HuH-7 (cell line): ENCODE data around the gene TSHZ1.
A peak's percentile ranks its signal among the peaks of the same experiment; 100 is the strongest.

ENCODE experiments used
- DNase-seq: peaks from one replicate; pipeline ENCODE4 v3.0.0; 2011; ENCODE audit warnings: low spot score

The TSHZ1 gene

GRCh38 chr18:75210274-75211001, at the start of gene TSHZ1:
Gene TSHZ1 (plus strand): TSS chr18:75210797. CDS start chr18:75211877, 1,080 bp downstream.
- peak; percentile 78 for DNase-seq

- peak; percentile 47 for DNase-seq
Observed at GRCh38 chr18:75161256-75162028, 49.2 kb upstream of the TSHZ1 start.

- no peak for DNase-seq
Observed at GRCh38 chr18:75162467-75162866, 48.1 kb upstream of the TSHZ1 start.

GRCh38 chr18:75162978-75163377, 47.6 kb upstream of the TSHZ1 start:
- no peak for DNase-seq

- no peak for DNase-seq
Observed at GRCh38 chr18:75163736-75164135, 46.9 kb upstream of the TSHZ1 start.

- no peak for DNase-seq
Observed at GRCh38 chr18:75164479-75164878, 46.1 kb upstream of the TSHZ1 start.

GRCh38 chr18:75165926-75166325, 44.7 kb upstream of the TSHZ1 start:
- no peak for DNase-seq

GRCh38 chr18:75167137-75167536, 43.5 kb upstream of the TSHZ1 start:
- DNase-seq = no peak

GRCh38 chr18:75167759-75168618, 42.6 kb upstream of the TSHZ1 start:
- DNase-seq = no peak

GRCh38 chr18:75168619-75169018, 42.0 kb upstream of the TSHZ1 start:
- no peak for DNase-seq

GRCh38 chr18:75169411-75169810, 41.2 kb upstream of the TSHZ1 start:
- no peak for DNase-seq

GRCh38 chr18:75170022-75170789, 40.4 kb upstream of the TSHZ1 start:
- DNase-seq = peak; percentile 15

- DNase-seq = no peak
Observed at GRCh38 chr18:75170916-75171315, 39.7 kb upstream of the TSHZ1 start.

GRCh38 chr18:75172299-75173124, 38.1 kb upstream of the TSHZ1 start:
- DNase-seq = no peak

- DNase-seq = peak; percentile 52
Observed at GRCh38 chr18:75173125-75173432, 37.5 kb upstream of the TSHZ1 start.

- no peak for DNase-seq
Observed at GRCh38 chr18:75173738-75174137, 36.9 kb upstream of the TSHZ1 start.

- no peak for DNase-seq
Observed at GRCh38 chr18:75176849-75177248, 33.7 kb upstream of the TSHZ1 start.

- DNase-seq = no peak
Observed at GRCh38 chr18:75178376-75178775, 32.2 kb upstream of the TSHZ1 start.

GRCh38 chr18:75179819-75180600, 30.6 kb upstream of the TSHZ1 start:
- no peak for DNase-seq

- no peak for DNase-seq
Observed at GRCh38 chr18:75183524-75183923, 27.1 kb upstream of the TSHZ1 start.
